ENCODE measurements around the gene HIBCH. TPM values are rescaled to one million over a fixed set of nuclear protein-coding genes. Genes with fewer than 3 reads are reported as not detected.

HIBCH gene
- total RNA-seq, 4 donors from 2014 or later, result 16.5 to 20.1 (median 18.3) TPM

DNA sequence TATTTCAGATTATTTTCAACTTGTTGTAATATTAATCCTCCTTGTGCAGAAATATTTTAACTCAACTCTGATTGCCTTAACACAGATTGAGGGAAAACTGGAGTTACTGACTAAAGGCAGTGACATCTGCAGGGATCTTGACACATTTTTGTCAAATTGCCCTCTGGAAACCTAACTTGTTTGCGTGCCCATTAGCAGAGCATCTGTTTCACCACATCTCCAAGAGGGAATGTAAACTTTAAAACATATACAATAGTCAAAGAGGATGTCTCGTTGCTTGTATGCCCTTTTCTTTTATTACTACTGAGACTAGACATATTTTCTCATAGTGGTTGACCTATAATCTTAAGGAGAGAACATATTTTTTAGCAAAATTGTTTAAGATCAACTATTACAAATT, 38.0 kb upstream of the HIBCH start:
- 6 to 35% methylated on average over 2 of the region's 2 CpGs for WGBS, 2 donors (ENCODE audit: low coverage in 1 of 2)
- Histone ChIP-seq H3K27ac (peak overlapping the region in 1 of 4 donors; percentile 80), H3K4me3 (no peak overlapping the region), H3K36me3 (peaks cover 0 to 4% of the 10 kb centered on the region in 2 donors), H3K27me3 (no peaks in the 10 kb centered on the region), H3K9me3 (no peaks in the 10 kb centered on the region), H3K4me1 (peaks cover 16 to 92% (median 34%) of the 10 kb centered on the region in 3 donors)
- no peak for TF ChIP-seq POLR2A (IDR thresholded peaks at IDR 0.05)
- no peak for TF ChIP-seq EP300 (IDR thresholded peaks at IDR 0.05)
- TF ChIP-seq, protein P1, sequence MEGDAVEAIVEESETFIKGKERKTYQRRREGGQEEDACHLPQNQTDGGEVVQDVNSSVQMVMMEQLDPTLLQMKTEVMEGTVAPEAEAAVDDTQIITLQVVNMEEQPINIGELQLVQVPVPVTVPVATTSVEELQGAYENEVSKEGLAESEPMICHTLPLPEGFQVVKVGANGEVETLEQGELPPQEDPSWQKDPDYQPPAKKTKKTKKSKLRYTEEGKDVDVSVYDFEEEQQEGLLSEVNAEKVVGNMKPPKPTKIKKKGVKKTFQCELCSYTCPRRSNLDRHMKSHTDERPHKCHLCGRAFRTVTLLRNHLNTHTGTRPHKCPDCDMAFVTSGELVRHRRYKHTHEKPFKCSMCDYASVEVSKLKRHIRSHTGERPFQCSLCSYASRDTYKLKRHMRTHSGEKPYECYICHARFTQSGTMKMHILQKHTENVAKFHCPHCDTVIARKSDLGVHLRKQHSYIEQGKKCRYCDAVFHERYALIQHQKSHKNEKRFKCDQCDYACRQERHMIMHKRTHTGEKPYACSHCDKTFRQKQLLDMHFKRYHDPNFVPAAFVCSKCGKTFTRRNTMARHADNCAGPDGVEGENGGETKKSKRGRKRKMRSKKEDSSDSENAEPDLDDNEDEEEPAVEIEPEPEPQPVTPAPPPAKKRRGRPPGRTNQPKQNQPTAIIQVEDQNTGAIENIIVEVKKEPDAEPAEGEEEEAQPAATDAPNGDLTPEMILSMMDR (IDR thresholded peaks at IDR 0.05), result no peak
- no peak for TF ChIP-seq POLR2AphosphoS5 (IDR thresholded peaks at IDR 0.05)
- no peak for ATAC-seq

DNA sequence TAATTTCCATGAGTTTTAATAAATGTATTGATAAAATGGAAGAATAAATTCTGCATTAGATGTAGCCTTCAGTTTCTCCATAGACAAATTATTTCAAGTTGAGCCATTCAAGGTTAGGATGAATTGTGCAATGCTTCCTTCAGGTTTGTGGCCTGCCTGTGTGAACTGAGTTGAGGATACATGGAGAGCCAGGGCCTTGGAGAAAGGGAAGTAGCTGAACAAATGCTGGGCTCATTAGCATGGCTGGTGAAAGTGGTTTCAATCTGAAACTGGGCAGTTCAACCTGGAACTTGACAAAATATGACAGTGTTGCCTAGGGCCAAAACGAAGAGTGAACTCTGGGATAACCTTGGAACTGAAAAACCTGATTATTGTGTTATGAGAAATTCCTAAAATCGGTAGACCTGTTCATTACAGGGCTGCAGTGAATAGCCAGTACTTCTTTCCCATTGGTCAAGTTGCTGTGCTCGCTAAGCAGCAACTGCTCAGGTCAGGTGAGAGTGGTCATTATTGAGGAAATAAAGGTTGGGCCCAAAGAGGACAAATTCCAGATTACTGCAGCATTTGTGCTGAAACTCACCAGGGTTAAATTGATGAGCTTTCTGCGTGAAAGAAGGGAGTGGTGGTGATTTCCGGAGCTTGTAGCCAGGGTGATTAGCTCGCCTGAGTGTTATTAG, 36.5 kb upstream of the HIBCH start:
- H3K4me3 ChIP-seq, result no peak overlapping the region
- H3K4me1 ChIP-seq, result peaks cover 16 to 90% (median 34%) of the 10 kb centered on the region in 3 donors
- no peaks in the 10 kb centered on the region for H3K36me3 ChIP-seq
- peak overlapping the region; percentile 9 to 59 (median 38) for H3K27ac ChIP-seq
- ATAC-seq, result no peak
- TF ChIP-seq EP300 (IDR thresholded peaks at IDR 0.05) (no peak), POLR2A (IDR thresholded peaks at IDR 0.05) (no peak), POLR2AphosphoS5 (IDR thresholded peaks at IDR 0.05) (no peak)
- TF ChIP-seq, protein P1 (IDR thresholded peaks at IDR 0.05), result no peak
- no peaks in the 10 kb centered on the region for H3K27me3 ChIP-seq
- 44 to 54% methylated on average over 6 of the region's 6 CpGs for WGBS, 2 donors (ENCODE audit: low coverage in 1 of 2)
- H3K9me3 ChIP-seq, result no peaks in the 10 kb centered on the region

DNA sequence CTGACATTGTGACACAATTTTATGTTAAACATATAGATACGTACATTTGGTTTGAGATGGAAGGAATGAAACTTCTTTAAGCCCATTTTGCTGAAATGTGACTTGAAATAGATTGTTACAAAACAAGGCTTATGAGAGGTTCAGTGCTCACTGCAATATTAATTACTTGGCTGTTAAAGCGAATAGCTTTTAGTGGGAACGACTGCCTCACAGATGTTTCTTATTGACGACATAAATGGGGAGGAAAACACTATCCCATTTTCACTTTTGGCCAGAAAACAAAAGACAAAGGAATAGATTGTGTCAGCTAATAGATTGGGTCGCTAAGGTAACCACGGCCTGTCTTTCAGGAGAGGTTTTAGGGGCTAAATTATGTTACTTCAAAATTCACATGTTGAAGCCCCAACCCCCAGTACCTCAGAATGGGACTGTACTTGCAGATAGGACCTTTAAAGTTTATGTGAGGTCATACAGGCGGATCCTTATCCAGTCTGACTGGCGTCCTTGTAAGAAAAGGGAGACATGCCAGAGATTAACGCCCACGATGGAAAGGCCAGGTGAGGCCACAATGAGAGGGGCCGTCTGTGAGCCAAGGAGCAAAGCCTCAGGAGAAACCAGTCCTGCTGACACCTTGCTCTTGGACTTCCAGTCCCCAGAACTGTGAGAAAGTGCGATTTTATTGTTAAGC, 34.5 kb upstream of the HIBCH start:
- Histone ChIP-seq H3K36me3 (no peaks in the 10 kb centered on the region), H3K27ac (peak overlapping the region; percentile 50 to 63 (median 62)), H3K9me3 (no peaks in the 10 kb centered on the region), H3K4me1 (peaks cover 12 to 70% (median 30%) of the 10 kb centered on the region in 3 donors), H3K4me3 (no peak overlapping the region), H3K27me3 (no peaks in the 10 kb centered on the region)
- ATAC-seq, result peak; percentile 25
- TF ChIP-seq POLR2A (IDR thresholded peaks at IDR 0.05) (no peak), EP300 (IDR thresholded peaks at IDR 0.05) (no peak), POLR2AphosphoS5 (IDR thresholded peaks at IDR 0.05) (no peak)
- TF ChIP-seq, protein P1 (IDR thresholded peaks at IDR 0.05), result no peak
- WGBS, 2 donors (ENCODE audit: low coverage in 1 of 2), result 58 to 65% methylated on average over 7 to 8 of the region's 12 CpGs

DNA sequence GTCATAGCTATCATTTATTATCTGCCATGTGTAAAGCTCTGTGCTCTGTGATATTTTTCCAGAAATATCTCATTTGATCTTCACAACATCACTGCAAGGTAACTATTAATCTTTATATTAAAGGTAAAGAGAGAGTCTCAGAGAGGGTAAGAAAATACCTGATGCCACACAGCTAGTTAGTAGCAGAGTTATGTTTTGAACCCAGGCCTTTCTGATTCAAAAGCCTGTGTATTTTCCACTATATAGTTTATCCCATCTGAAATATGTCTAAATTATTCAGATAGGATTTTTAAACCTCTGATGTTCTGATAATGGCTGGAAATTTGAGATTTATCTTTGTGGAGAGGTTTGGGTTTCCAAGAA, 33.9 kb upstream of the HIBCH start:
- Histone ChIP-seq H3K4me3 (no peak overlapping the region), H3K4me1 (peaks cover 7 to 64% (median 24%) of the 10 kb centered on the region in 3 donors), H3K9me3 (no peaks in the 10 kb centered on the region), H3K36me3 (no peaks in the 10 kb centered on the region), H3K27ac (peak overlapping the region; percentile 50 to 63 (median 62)), H3K27me3 (no peaks in the 10 kb centered on the region)
- TF ChIP-seq EP300 (IDR thresholded peaks at IDR 0.05), result no peak
- TF ChIP-seq, protein P1 (IDR thresholded peaks at IDR 0.05), result no peak
- no peak for TF ChIP-seq POLR2AphosphoS5 (IDR thresholded peaks at IDR 0.05)
- TF ChIP-seq POLR2A (IDR thresholded peaks at IDR 0.05), result no peak
- ATAC-seq, result no peak
